PFSK-1 (cell line): ENCODE measurements around the gene ZNF536.

Experiments
- FOXP2 ChIP-seq: optimal IDR thresholded peaks from 2 replicates; pipeline ENCODE3; 2011; ENCODE audit warnings: borderline replicate concordance, control low read depth, inconsistent platforms; ENCODE audit not compliant: insufficient read depth; ENCODE audit errors: extremely low read length, extremely low read depth
- POLR2AphosphoS5 ChIP-seq: IDR thresholded peaks from 2 replicates; pipeline ENCODE4 v1.6.1; 2012; ENCODE audit warnings: low read depth, mild to moderate bottlenecking, control low read depth, low read length, moderate library complexity
- SIN3A ChIP-seq: IDR thresholded peaks from 2 replicates; pipeline ENCODE4 v1.6.1; 2012; ENCODE audit warnings: mild to moderate bottlenecking, low read length, moderate library complexity, borderline replicate concordance; ENCODE audit not compliant: insufficient read depth
- TAF1 ChIP-seq: IDR thresholded peaks from 2 replicates; pipeline ENCODE4 v1.6.1; 2012; ENCODE audit warnings: low read length, control low read depth, borderline replicate concordance; ENCODE audit not compliant: insufficient read depth
- TF ChIP-seq, protein P1 (sequence below), 2 experiments: IDR thresholded peaks; 2 replicates each; pipeline versions ENCODE4 v1.6.1 to v1.8.0; 2011 to 2012; ENCODE audit warnings: low read depth in 2 of 2, low read length in 2 of 2, control low read depth in 1 of 2, inconsistent platforms in 1 of 2, mild to moderate bottlenecking in 1 of 2, moderate library complexity in 1 of 2; ENCODE audit not compliant: insufficient read depth in 1 of 2

ZNF536 gene

DNA sequence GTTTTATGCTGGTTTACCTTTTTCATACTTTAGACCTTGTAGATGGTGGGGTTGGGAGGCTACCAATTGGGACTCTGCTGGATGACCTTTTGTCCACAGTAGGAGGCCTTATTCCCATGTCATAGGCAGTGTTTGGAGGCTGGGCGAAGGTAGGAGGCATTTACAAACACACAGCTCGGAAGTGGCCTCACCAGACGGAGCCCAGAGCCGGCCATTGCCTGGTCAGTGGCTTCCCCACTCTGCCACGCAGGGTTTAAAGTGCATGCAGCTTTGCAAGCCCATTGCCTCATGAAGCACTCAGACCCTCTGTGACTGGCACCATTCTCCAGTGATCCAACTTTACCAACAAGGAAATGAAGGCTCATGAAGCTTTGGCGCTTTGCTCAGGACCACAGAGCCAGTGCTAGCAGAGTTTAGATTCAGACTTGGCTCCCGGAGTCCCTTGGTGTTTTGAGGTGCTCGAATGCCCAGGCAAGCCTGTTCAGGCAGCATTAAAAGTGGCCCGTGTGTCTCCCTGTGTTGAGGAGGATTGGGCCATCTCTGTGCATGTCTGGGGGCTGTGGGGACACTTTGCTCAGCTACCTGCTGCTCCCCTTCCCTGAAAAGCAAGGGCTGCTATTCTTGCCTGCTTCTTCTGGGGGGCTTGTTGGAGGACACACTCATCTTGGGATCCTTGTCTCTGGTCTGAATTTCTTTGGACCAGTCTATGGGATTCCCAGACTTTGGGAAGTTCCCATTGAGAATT, 148.7 kb downstream of the ZNF536 start:
- TF ChIP-seq, protein P1, sequence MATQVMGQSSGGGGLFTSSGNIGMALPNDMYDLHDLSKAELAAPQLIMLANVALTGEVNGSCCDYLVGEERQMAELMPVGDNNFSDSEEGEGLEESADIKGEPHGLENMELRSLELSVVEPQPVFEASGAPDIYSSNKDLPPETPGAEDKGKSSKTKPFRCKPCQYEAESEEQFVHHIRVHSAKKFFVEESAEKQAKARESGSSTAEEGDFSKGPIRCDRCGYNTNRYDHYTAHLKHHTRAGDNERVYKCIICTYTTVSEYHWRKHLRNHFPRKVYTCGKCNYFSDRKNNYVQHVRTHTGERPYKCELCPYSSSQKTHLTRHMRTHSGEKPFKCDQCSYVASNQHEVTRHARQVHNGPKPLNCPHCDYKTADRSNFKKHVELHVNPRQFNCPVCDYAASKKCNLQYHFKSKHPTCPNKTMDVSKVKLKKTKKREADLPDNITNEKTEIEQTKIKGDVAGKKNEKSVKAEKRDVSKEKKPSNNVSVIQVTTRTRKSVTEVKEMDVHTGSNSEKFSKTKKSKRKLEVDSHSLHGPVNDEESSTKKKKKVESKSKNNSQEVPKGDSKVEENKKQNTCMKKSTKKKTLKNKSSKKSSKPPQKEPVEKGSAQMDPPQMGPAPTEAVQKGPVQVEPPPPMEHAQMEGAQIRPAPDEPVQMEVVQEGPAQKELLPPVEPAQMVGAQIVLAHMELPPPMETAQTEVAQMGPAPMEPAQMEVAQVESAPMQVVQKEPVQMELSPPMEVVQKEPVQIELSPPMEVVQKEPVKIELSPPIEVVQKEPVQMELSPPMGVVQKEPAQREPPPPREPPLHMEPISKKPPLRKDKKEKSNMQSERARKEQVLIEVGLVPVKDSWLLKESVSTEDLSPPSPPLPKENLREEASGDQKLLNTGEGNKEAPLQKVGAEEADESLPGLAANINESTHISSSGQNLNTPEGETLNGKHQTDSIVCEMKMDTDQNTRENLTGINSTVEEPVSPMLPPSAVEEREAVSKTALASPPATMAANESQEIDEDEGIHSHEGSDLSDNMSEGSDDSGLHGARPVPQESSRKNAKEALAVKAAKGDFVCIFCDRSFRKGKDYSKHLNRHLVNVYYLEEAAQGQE (IDR thresholded peaks at IDR 0.05; ENCODE audit: insufficient read depth in 1 of 2, low read depth in 2 of 2, low read length in 2 of 2) = no peak
- TF ChIP-seq POLR2AphosphoS5 (no peak), SIN3A (no peak), FOXP2 (no peak), TAF1 (no peak)

DNA sequence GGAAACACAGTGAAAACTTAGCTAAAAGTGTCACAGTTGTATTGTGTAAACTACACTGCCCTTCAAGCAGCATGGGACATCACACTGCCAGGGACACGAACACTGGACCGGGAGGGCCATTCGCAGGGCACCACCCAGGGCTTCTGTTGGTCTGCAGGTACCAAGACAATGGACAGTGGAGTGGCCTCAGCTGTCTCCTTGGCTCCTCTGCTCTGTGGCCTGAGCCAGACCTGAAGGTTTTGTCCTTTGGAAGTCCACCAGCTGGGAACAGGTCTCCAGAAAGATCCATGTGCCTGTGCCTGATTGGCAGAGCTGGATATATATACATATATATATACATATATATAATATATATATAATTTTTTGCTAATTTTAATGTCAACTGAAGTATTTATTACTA, 149.8 kb downstream of the ZNF536 start:
- TF ChIP-seq FOXP2 = no peak
- no peak for TF ChIP-seq SIN3A
- TF ChIP-seq, protein P1 (IDR thresholded peaks at IDR 0.05; ENCODE audit: insufficient read depth in 1 of 2, low read depth in 2 of 2, low read length in 2 of 2) = no peak
- no peak for TF ChIP-seq POLR2AphosphoS5
- TF ChIP-seq TAF1 = no peak

DNA sequence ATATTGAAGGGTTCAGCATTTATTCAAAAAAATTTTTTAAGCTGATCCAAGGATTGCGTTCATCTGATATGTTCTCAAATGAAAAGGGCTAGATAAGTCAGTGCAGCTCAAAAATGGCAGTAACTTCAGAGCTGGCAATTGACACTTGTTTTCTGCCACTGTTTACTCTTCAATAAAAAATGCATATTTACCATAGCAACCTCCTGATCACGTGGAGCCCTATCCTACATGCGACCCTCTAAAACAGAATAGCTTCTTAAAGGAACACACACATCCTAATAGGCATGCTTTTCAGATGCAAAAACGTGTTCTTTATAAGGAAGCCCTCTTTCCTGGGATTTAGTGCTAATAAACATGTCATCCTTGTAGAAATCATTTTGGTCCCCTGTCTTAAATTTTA, 150.2 kb downstream of the ZNF536 start:
- TF ChIP-seq, protein P1 (IDR thresholded peaks at IDR 0.05; ENCODE audit: insufficient read depth in 1 of 2, low read depth in 2 of 2, low read length in 2 of 2) = no peak
- TF ChIP-seq POLR2AphosphoS5 (no peak), SIN3A (no peak)

DNA sequence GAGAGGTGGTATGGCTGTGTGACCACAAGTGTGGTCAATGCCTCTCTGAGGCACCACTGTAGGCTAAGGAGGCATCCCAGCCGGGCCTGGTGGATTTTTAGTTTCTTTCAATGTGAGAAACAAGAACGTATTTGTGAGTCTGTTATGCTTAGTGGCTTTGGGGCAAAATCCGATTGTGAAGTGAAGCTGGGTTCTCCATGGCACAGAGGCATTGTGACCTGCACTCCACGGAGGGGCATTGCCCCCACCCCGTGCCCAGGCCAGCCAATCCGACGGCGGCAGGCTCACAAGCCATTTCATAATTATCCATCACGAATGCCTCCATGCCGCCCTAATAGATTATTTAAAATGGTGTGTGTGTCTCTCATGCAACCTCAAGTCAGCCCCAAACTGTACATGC, 151.6 kb downstream of the ZNF536 start:
- TF ChIP-seq, protein P1 (IDR thresholded peaks at IDR 0.05; ENCODE audit: insufficient read depth in 1 of 2, low read depth in 2 of 2, low read length in 2 of 2) = no peak

DNA sequence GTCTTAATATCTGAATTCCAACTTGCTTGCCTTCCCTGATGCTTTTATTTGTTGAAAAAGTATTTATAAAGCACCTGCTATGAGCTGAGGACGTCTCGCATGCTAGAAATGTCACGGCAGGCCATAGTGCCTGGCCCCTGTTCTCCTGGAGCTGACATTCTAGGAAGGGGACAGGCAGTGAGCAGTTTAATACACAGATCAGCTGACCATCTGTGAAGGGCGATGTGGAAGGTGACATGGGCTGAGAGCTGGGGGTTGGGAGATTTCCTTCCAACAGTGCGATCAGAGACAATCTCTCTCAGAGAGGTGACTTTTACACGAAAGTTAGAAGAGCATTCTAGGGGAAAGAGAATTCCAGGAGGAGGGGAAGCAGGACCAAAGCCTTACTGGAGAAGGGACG, 153.2 kb downstream of the ZNF536 start:
- TF ChIP-seq TAF1 (no peak), POLR2AphosphoS5 (no peak), SIN3A (no peak), FOXP2 (no peak)
- TF ChIP-seq, protein P1 (IDR thresholded peaks at IDR 0.05; ENCODE audit: insufficient read depth in 1 of 2, low read depth in 2 of 2, low read length in 2 of 2) = no peak
